ENCODE results near the gene GNAS-AS1. TPM values are rescaled to one million over a fixed set of nuclear protein-coding genes. Genes with fewer than 3 reads are reported as not detected.

Gene GNAS-AS1
- total and polyA plus RNA-seq, 3 experiments from 2014 or later, result 0.55 to 0.68 TPM; not detected in 1

DNA sequence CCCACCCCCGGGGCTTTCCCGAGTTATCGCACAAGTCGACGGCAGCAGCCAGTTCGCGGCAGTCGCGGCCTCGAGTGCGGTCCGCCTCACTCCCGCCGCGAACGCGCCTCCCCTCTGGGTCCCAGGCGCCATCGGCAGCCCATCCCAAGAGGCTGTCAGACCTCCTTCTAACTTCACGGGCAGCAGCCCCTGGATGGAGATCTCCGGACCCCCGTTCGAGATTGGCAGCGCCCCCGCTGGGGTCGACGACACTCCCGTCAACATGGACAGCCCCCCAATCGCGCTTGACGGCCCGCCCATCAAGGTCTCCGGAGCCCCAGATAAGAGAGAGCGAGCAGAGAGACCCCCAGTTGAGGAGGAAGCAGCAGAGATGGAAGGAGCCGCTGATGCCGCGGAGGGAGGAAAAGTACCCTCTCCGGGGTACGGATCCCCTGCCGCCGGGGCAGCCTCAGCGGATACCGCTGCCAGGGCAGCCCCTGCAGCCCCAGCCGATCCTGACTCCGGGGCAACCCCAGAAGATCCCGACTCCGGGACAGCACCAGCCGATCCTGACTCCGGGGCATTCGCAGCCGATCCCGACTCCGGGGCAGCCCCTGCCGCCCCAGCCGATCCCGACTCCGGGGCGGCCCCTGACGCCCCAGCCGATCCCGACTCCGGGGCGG is 3.4 kb upstream of the GNAS-AS1 start:
- Mint-ChIP-seq H3K36me3 (no peaks in the 10 kb centered on the region), H3K4me1 (peaks cover 10 to 34% (median 24%) of the 10 kb centered on the region in 3 donors), H3K4me3 (peak overlapping the region in 6 of 7 donors; percentile 15 to 69 (median 59)), H3K27ac (no peak overlapping the region), H3K27me3 (peaks cover 26 to 60% of the 10 kb centered on the region in 2 donors), H3K9me3 (no peaks in the 10 kb centered on the region)
- Histone ChIP-seq H3K9me3 (ENCODE audit: low read length) (no peaks in the 10 kb centered on the region), H3K36me3 (ENCODE audit: insufficient read depth, low read length) (no peaks in the 10 kb centered on the region), H3K4me3 (ENCODE audit: low read length) (no peak overlapping the region), H3K4me1 (ENCODE audit: insufficient read depth, low read length) (peaks cover 9% of the 10 kb centered on the region), H3K27me3 (ENCODE audit: insufficient read depth, low read length, poor library complexity, severe bottlenecking) (peaks cover 22% of the 10 kb centered on the region), H3K27ac (ENCODE audit: low read depth, low read length) (no peak overlapping the region)
- no peak for DNase-seq
- ChIA-PET CTCF (interaction anchor here (1.8 kb wide), 1 partner anchor 10 kb away, joined by 5 read pairs; no protein-coding TSS in a partner anchor), POLR2A (no interaction called here)

GRCh38 chr20:58853466-58853865 is 2.8 kb upstream of the GNAS-AS1 start:
- peaks cover 23% of the 10 kb centered on the region for H3K27me3 ChIP-seq (ENCODE audit: insufficient read depth, low read length, poor library complexity, severe bottlenecking)

DNA sequence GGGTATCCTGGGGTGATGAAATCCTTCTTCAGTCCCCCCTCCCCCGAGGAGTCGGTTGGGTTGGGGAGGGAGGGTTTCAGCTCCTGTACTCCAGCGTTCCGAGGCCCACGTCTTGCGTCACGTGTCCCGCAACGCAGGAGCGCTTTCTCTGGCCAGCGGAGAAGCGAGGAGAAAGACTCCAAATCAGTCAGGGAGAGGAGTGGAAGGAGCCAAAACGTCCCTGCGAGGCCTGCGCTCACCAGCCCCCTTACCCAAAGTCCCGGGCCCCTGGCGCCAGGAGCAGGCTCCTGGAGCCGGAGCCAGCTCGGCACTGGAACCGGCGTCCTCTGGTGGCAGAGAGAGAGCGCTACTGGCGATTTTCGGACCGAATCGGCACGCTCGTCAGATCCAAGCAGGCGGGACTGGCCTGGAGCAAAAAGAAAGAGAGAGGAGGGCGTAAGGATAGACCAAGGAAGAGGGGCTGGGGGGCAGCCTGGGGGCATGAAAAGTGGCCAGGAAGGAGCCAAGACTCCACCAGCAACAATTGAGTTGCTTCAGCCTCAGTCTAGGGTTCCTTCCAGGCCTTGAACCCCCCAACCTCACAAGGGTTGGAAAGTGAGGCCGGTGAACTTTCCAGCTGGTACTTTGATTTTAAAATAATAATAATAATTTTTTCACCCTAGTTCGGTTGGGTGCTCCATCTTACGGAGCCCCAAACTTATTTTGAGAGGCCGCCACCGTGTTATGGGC is 2.0 kb upstream of the GNAS-AS1 start, which contains the start of gene GNAS:
Gene GNAS (plus strand): TSS at position 174 of the 729 bp plus-strand sequence.
- H3K9me3 Mint-ChIP-seq, result no peaks in the 10 kb centered on the region
- peaks cover 27% of the 10 kb centered on the region for H3K27me3 ChIP-seq (ENCODE audit: insufficient read depth, low read length, poor library complexity, severe bottlenecking)
- H3K27ac Mint-ChIP-seq, result peak within 1 kb of the TSS in 3 of 8 donors; percentile 32 to 88 (median 42)
- H3K4me3 Mint-ChIP-seq, result peak within 1 kb of the TSS; percentile 86 to 97 (median 95)
- no peaks in the 10 kb centered on the region for H3K36me3 Mint-ChIP-seq
- no peaks in the 10 kb centered on the region for H3K36me3 ChIP-seq (ENCODE audit: insufficient read depth, low read length)
- peak in 3 of 5 donors; percentile 30 to 63 (median 33) for DNase-seq
- H3K4me1 ChIP-seq (ENCODE audit: insufficient read depth, low read length), result peaks cover 9% of the 10 kb centered on the region
- peaks cover 26 to 56% of the 10 kb centered on the region in 2 donors for H3K27me3 Mint-ChIP-seq
- CTCF ChIA-PET, result interaction anchor here (0.7 to 1.8 kb wide), 7 partner anchors 8 to 552 kb away, joined by 3 to 5 read pairs (median 3); no protein-coding TSS in a partner anchor
- POLR2A ChIA-PET, result no interaction called here
- H3K9me3 ChIP-seq (ENCODE audit: low read length), result no peaks in the 10 kb centered on the region
- peaks cover 10 to 35% (median 30%) of the 10 kb centered on the region in 3 donors for H3K4me1 Mint-ChIP-seq
- no peak within 1 kb of the TSS for H3K27ac ChIP-seq (ENCODE audit: low read depth, low read length)
- peak within 1 kb of the TSS; percentile 65 for H3K4me3 ChIP-seq (ENCODE audit: low read length)

More at GRCh38 chr20:58853466-58853865, 2.8 kb upstream of the GNAS-AS1 start:
- H3K27me3 Mint-ChIP-seq, result peaks cover 25 to 56% of the 10 kb centered on the region in 2 donors
- Histone ChIP-seq H3K9me3 (ENCODE audit: low read length) (no peaks in the 10 kb centered on the region), H3K36me3 (ENCODE audit: insufficient read depth, low read length) (no peaks in the 10 kb centered on the region), H3K4me3 (ENCODE audit: low read length) (no peak overlapping the region), H3K27ac (ENCODE audit: low read depth, low read length) (no peak overlapping the region), H3K4me1 (ENCODE audit: insufficient read depth, low read length) (peaks cover 9% of the 10 kb centered on the region)
- H3K4me1 Mint-ChIP-seq, result peaks cover 10 to 34% (median 24%) of the 10 kb centered on the region in 3 donors
- ChIA-PET POLR2A (no interaction called here), CTCF (interaction anchor here (1.1 to 1.8 kb wide), 4 partner anchors 9 to 551 kb away, joined by 3 to 5 read pairs (median 4); no protein-coding TSS in a partner anchor)
- peak overlapping the region in 1 of 7 donors; percentile 36 for H3K4me3 Mint-ChIP-seq
- H3K27ac Mint-ChIP-seq, result no peak overlapping the region
- H3K9me3 Mint-ChIP-seq, result no peaks in the 10 kb centered on the region
- H3K36me3 Mint-ChIP-seq, result no peaks in the 10 kb centered on the region
- no peak for DNase-seq

- Histone ChIP-seq H3K36me3 (ENCODE audit: insufficient read depth, low read length) (no peaks in the 10 kb centered on the region), H3K4me1 (ENCODE audit: insufficient read depth, low read length) (peaks cover 9% of the 10 kb centered on the region), H3K27ac (ENCODE audit: low read depth, low read length) (no peak overlapping the region), H3K4me3 (ENCODE audit: low read length) (peak overlapping the region; percentile 65), H3K27me3 (ENCODE audit: insufficient read depth, low read length, poor library complexity, severe bottlenecking) (peaks cover 27% of the 10 kb centered on the region), H3K9me3 (ENCODE audit: low read length) (no peaks in the 10 kb centered on the region)
- CTCF ChIA-PET, result interaction anchor here (0.7 to 1.8 kb wide), 6 partner anchors 8 to 236 kb away, joined by 3 to 5 read pairs (median 3); no protein-coding TSS in a partner anchor
- H3K36me3 Mint-ChIP-seq, result no peaks in the 10 kb centered on the region
- no peaks in the 10 kb centered on the region for H3K9me3 Mint-ChIP-seq
- DNase-seq, result no peak
- peaks cover 22 to 51% of the 10 kb centered on the region in 2 donors for H3K27me3 Mint-ChIP-seq
- peak overlapping the region in 1 of 8 donors; percentile 88 for H3K27ac Mint-ChIP-seq
- POLR2A ChIA-PET, result interaction anchor here (1.6 kb wide), 1 partner anchor 37 kb away, joined by 4 read pairs; no protein-coding TSS in a partner anchor
- peaks cover 13 to 39% (median 34%) of the 10 kb centered on the region in 3 donors for H3K4me1 Mint-ChIP-seq
- peak overlapping the region; percentile 86 to 97 (median 95) for H3K4me3 Mint-ChIP-seq
These were observed 1.3 kb upstream of the GNAS-AS1 start for GRCh38 chr20:58851969-58852458.

DNA sequence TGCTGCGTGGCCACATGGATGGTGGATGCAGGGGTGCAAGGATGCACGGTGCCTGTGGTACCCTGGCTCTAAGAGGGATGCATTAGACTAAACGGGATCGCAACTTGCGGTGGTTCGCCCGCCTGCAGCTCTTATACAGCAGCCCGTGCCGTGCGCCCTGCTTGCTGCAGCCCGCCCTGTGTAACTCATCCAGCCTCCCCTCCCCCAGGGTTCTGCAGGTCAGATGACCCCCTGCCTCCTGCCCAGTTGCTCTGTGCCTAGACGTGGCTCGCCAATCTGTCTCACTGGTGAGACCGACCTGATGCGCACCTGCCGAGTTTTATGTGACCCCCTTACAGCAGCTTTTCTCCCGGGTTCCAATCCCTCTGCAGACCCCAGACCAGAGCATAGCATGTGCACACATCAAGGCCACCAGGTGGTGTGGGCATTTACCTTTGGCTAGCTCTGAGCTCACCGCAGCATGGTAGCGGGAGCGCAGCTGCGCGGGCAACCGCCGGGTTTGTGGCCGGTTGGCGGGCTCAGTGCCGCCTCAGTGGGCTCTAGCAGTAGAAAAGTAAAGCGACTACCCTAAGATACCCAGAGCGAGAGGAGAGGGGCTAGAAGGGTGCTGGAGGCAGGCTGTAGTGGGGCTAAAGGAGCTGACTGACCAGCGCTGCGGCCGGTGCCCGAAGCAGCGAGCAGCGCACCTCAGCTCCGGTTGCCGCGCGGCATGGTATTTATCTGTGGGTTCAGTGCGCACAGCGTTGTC is 693 bp upstream of the GNAS-AS1 start:
- CTCF ChIA-PET, result interaction anchor here (0.8 to 1.8 kb wide), 3 partner anchors 34 to 203 kb away, joined by 3 read pairs; no protein-coding TSS in a partner anchor
- peak overlapping the region; percentile 65 for H3K4me3 ChIP-seq (ENCODE audit: low read length)
- H3K27me3 Mint-ChIP-seq, result peaks cover 21 to 49% of the 10 kb centered on the region in 2 donors
- H3K27ac Mint-ChIP-seq, result peak overlapping the region in 2 of 8 donors; percentile 31 to 88
- no peaks in the 10 kb centered on the region for H3K9me3 Mint-ChIP-seq
- H3K4me3 Mint-ChIP-seq, result peak overlapping the region; percentile 86 to 97 (median 95)
- H3K4me1 ChIP-seq (ENCODE audit: insufficient read depth, low read length), result peaks cover 9% of the 10 kb centered on the region
- POLR2A ChIA-PET, result interaction anchor here (1.6 kb wide), 1 partner anchor 38 kb away, joined by 4 read pairs; no protein-coding TSS in a partner anchor
- no peak overlapping the region for H3K27ac ChIP-seq (ENCODE audit: low read depth, low read length)
- no peaks in the 10 kb centered on the region for H3K9me3 ChIP-seq (ENCODE audit: low read length)
- peaks cover 13 to 39% (median 34%) of the 10 kb centered on the region in 3 donors for H3K4me1 Mint-ChIP-seq
- no peaks in the 10 kb centered on the region for H3K36me3 ChIP-seq (ENCODE audit: insufficient read depth, low read length)
- no peaks in the 10 kb centered on the region for H3K36me3 Mint-ChIP-seq
- H3K27me3 ChIP-seq (ENCODE audit: insufficient read depth, low read length, poor library complexity, severe bottlenecking), result peaks cover 27% of the 10 kb centered on the region
- DNase-seq, result no peak

- POLR2A ChIA-PET, result no interaction called here
- Mint-ChIP-seq H3K4me1 (peaks cover 8 to 23% (median 18%) of the 10 kb centered on the region in 3 donors), H3K27ac (peak overlapping the region in 1 of 8 donors; percentile 44), H3K27me3 (peaks cover 28 to 57% of the 10 kb centered on the region in 2 donors), H3K9me3 (no peaks in the 10 kb centered on the region), H3K4me3 (no peak overlapping the region), H3K36me3 (no peaks in the 10 kb centered on the region)
- CTCF ChIA-PET, result interaction anchor here (0.8 kb wide), 1 partner anchor 8 kb away, joined by 3 read pairs; no protein-coding TSS in a partner anchor
- Histone ChIP-seq H3K9me3 (ENCODE audit: low read length) (no peaks in the 10 kb centered on the region), H3K27ac (ENCODE audit: low read depth, low read length) (no peak overlapping the region), H3K4me1 (ENCODE audit: insufficient read depth, low read length) (no peaks in the 10 kb centered on the region), H3K36me3 (ENCODE audit: insufficient read depth, low read length) (no peaks in the 10 kb centered on the region), H3K4me3 (ENCODE audit: low read length) (no peak overlapping the region), H3K27me3 (ENCODE audit: insufficient read depth, low read length, poor library complexity, severe bottlenecking) (peaks cover 18% of the 10 kb centered on the region)
- no peak for DNase-seq
These were observed 3.2 kb downstream of the GNAS-AS1 start for GRCh38 chr20:58847463-58847862.

- ChIA-PET CTCF (interaction anchor here (1.2 kb wide), 1 partner anchor 25 kb away, joined by 3 read pairs; no protein-coding TSS in a partner anchor), POLR2A (interaction anchor here (0.7 kb wide), 1 partner anchor 1028 kb away, joined by 10 read pairs; no protein-coding TSS in a partner anchor)
- Mint-ChIP-seq H3K27me3 (peaks cover 32 to 59% of the 10 kb centered on the region in 2 donors), H3K36me3 (peaks cover 0 to 1% (median 0%) of the 10 kb centered on the region in 3 donors), H3K27ac (no peak overlapping the region), H3K9me3 (no peaks in the 10 kb centered on the region), H3K4me1 (peaks cover 4 to 12% (median 8%) of the 10 kb centered on the region in 3 donors), H3K4me3 (no peak overlapping the region)
- peaks cover 14% of the 10 kb centered on the region for H3K27me3 ChIP-seq (ENCODE audit: insufficient read depth, low read length, poor library complexity, severe bottlenecking)
- H3K36me3 ChIP-seq (ENCODE audit: insufficient read depth, low read length), result no peaks in the 10 kb centered on the region
- H3K4me3 ChIP-seq (ENCODE audit: low read length), result no peak overlapping the region
- no peak for DNase-seq
- H3K4me1 ChIP-seq (ENCODE audit: insufficient read depth, low read length), result no peaks in the 10 kb centered on the region
- no peak overlapping the region for H3K27ac ChIP-seq (ENCODE audit: low read depth, low read length)
- H3K9me3 ChIP-seq (ENCODE audit: low read length), result no peaks in the 10 kb centered on the region
These were observed 5.0 kb downstream of the GNAS-AS1 start for GRCh38 chr20:58845706-58846105.
